ENCODE results near the gene LRIF1.
"Not testable (repeated sequence)": the region's sequence is repeated elsewhere in the genome, so short reads cannot be mapped to it uniquely, and the experiment has no call there.

LRIF1 gene

GRCh38 chr1:110948038-110948810 is 15.5 kb downstream of the LRIF1 start:
- DNase-seq, result peak; percentile 72

- DNase-seq, result no peak
Measured at GRCh38 chr1:110945626-110946025, 18.1 kb downstream of the LRIF1 start.

GRCh38 chr1:110944806-110945205 is 18.9 kb downstream of the LRIF1 start:
- DNase-seq, result no peak

- DNase-seq, result no peak
Measured at GRCh38 chr1:110936567-110936966, 27.2 kb downstream of the LRIF1 start.

GRCh38 chr1:110931097-110931496 is 32.6 kb downstream of the LRIF1 start:
- DNase-seq, result not testable (repeated sequence)

- DNase-seq, result no peak
Measured at GRCh38 chr1:110928904-110929303, 34.8 kb downstream of the LRIF1 start.

- DNase-seq, result no peak
Measured at GRCh38 chr1:110928191-110928590, 35.5 kb downstream of the LRIF1 start.

- DNase-seq, result peak; percentile 31
Measured at GRCh38 chr1:110927484-110928075, 36.1 kb downstream of the LRIF1 start.

- DNase-seq, result no peak
Measured at GRCh38 chr1:110921953-110922352, 41.8 kb downstream of the LRIF1 start.

GRCh38 chr1:110918016-110918415 is 45.7 kb downstream of the LRIF1 start:
- no peak for DNase-seq

GRCh38 chr1:110916669-110917306 is 46.9 kb downstream of the LRIF1 start:
- peak; percentile 57 for DNase-seq

GRCh38 chr1:110916274-110916668 is 47.5 kb downstream of the LRIF1 start:
- DNase-seq, result no peak

GRCh38 chr1:110915804-110916203 is 47.9 kb downstream of the LRIF1 start:
- DNase-seq, result no peak

GRCh38 chr1:110914676-110915075 is 49.0 kb downstream of the LRIF1 start:
- peak; percentile 23 for DNase-seq

- no peak for DNase-seq
Measured at GRCh38 chr1:110912784-110913183, 50.9 kb downstream of the LRIF1 start.

- DNase-seq, result no peak
Measured at GRCh38 chr1:110903853-110904500, 59.7 kb downstream of the LRIF1 start.

GRCh38 chr1:110902820-110903463 is 60.8 kb downstream of the LRIF1 start:
- DNase-seq, result no peak

GRCh38 chr1:110899458-110899843 is 64.3 kb downstream of the LRIF1 start:
- no peak for DNase-seq

- no peak for DNase-seq
Measured at GRCh38 chr1:110898734-110899457, 64.8 kb downstream of the LRIF1 start.

- DNase-seq, result no peak
Measured at GRCh38 chr1:110897681-110898080, 66.0 kb downstream of the LRIF1 start.
